NCI-H345 treated with DMSO at 0.1 percent for 48 hours (cell line): ENCODE results near the gene KCNIP4.

Source experiments
- DNase-seq: peaks from one replicate; lab custom pipeline; 2025; ENCODE audit not compliant: unreplicated experiment; lab: John Stamatoyannopoulos, UW

KCNIP4 gene

GRCh38 chr4:21901831-21902230 lies 46.7 kb downstream of the KCNIP4 start:
- no peak for DNase-seq

GRCh38 chr4:21901281-21901680 lies 47.3 kb downstream of the KCNIP4 start:
- no peak for DNase-seq

GRCh38 chr4:21900211-21900610 lies 48.4 kb downstream of the KCNIP4 start:
- DNase-seq = no peak

GRCh38 chr4:21898101-21898500 lies 50.5 kb downstream of the KCNIP4 start:
- DNase-seq = no peak

GRCh38 chr4:21896767-21897166 lies 51.8 kb downstream of the KCNIP4 start:
- no peak for DNase-seq

- DNase-seq = no peak
Observed at GRCh38 chr4:21893136-21893535, 55.4 kb downstream of the KCNIP4 start.

DNA sequence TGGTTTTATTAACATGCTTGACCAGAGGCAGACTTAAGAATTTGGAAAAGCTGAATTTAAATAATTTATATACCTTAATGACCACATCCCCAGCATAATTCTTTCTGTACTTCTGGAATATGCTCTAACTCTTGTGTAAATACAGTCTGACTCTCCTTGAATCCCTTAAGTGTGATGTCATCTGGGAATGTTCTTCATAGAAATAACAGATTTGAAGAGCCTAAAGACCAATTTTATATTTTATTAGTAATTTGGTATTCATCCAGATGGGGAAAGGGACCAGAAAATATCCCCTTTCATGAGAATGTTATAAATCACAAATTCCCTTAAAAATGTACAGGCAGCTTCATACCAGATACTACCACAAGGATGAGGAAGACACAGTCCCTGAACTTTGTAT lies 58.3 kb downstream of the KCNIP4 start:
- no peak for DNase-seq

GRCh38 chr4:21888195-21888976 lies 60.2 kb downstream of the KCNIP4 start:
- no peak for DNase-seq

DNA sequence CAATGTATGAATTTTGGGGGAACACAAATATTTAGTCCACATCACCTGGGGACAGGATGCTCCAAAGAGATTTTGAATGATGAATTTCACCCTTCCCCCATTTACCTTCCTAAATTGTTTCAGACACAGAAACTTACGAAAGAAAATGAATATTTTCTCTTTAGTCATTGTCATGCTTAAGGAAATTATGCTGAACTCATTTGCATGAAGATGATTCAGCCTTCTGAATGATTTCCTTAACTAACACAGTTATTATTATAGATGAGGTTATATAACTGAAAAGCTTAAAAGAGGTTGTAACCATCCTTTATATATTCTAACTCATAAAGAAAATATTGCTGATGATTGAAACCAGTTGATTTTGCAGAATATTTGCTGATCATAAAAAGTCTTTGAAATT lies 61.1 kb downstream of the KCNIP4 start:
- DNase-seq = no peak

DNA sequence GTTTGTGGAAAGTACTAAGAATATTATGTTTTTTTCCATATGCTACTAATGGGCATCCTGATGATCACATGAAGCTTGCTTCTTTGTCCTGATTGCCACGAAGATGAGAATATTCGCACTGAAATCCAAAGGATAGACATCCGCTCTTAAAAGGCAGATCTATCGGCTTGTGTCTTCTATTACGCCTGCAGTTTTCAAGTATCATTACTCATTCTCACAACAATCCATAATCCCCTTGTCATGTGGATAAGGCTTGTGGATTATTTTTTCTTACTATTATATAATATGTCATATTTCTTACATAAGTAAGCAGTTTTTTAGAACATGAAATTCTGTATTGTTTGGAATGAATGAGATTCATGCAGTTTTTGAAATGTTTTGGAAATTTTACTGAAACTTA lies 62.8 kb downstream of the KCNIP4 start:
- no peak for DNase-seq

GRCh38 chr4:21885241-21885640 lies 63.3 kb downstream of the KCNIP4 start:
- DNase-seq = no peak

GRCh38 chr4:21884615-21885014 lies 64.0 kb downstream of the KCNIP4 start:
- no peak for DNase-seq

DNA sequence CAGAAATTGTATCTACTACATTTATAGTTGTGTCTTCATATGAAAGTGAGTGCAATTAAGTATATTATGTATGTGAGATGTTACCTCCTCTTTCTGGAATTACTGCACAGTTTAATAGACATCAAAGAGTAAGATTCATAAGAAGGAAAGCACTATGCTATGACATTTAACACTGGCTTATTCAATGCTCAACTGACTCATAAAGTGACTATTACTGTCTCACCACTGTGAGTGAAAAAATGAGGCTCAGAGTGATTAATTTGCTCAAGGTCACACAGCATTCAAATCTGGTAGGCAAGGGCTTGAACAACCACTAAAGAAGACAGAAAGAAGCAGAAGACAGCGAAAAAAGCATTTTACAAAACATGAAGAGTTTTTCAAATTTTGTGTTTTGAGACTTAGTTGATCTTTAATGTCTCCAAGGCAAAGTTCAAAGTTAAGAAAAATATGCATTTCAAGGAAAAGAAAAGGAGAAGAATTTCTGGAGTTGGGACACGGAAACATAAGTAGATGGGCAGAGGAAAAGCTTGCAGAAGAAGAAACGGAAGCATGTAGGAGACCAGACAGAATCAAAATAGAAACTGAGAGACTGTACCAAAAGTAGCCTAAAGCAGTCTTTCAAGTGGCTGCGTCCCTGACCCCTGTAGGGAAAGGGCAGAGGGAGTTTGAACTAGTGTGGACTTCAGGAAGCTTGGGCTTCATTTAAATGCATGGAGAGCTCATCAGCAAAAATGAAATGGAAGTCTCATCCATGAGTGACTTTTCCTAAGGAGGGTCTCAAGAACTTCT lies 66.3 kb downstream of the KCNIP4 start:
- no peak for DNase-seq

GRCh38 chr4:21879187-21879586 lies 69.4 kb downstream of the KCNIP4 start:
- DNase-seq = no peak

GRCh38 chr4:21876711-21877110 lies 71.9 kb downstream of the KCNIP4 start:
- no peak for DNase-seq

DNA sequence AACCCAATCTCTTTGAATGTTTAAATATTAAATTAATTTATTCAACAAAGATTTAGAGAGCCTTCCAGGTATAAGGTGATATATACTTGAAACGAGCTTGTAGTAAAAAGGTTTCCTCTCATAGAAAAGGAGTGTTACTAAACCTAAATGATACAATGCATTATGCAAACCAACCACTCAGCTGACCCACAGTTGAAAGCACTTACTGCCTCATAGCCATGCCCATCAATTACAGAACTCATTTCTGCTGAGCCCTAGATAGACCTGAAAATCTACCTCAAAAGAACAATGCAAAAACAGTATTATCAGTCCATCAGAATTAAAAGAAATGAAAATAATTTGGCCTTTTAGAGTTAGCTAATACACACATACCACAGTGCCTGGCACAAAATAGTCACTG lies 75.4 kb downstream of the KCNIP4 start:
- DNase-seq = no peak

DNA sequence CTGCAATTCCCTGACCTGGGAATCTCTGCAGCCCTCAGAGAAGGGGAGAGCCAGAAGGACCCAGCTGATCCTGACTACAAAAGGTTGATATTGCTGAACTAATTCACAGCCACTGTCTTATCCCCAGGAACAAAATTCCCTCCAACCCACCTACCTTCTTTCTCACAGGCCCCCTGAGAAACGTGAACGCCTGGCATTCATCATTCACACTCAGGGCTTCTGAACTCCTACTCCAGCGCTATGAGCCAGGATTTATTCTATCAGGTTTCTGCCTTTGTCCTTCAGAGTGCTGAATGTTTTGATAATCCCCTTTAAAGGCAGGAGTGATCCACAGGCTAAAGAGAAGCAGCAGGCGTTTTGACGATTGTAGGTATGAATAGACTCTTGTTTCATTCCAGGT lies 76.5 kb downstream of the KCNIP4 start:
- no peak for DNase-seq

GRCh38 chr4:21869978-21870745 lies 78.4 kb downstream of the KCNIP4 start:
- no peak for DNase-seq

DNA sequence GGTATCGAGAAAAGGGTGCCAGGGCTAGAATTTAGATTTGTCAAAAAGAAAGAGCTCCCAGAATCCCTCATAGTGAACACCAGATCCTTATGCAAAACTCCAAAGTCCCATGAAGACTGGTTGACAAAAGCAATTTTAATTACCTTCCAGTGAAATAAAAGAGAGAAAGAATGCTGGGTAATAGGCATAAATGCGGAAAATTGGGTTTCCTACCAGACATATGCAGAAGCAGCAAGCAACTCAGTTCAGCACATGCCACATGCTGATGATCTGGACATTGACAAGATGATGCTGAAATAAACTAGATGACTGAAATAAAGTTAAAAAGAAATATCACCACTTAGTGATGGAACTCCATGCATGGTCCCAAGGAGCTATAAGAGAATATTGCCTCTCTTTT lies 83.9 kb downstream of the KCNIP4 start:
- no peak for DNase-seq

DNA sequence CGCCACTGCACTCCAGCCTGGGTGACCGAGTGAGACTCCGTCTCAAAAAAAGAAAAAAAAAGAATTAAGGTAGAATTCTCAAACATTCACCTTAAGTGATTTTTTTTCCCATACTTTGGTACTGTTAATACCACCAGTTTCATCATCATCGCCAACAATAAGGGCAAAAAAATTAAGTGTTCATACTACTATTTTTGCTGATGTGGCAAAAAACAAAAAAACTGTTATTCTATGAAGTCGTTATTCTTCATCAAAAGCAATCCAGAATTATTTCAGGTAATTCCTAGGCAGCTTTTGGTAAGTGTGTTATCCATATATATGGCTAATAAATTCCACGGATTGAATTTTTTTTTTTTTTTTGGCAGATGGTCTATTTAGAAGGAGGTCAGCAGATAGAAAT lies 85.7 kb downstream of the KCNIP4 start:
- DNase-seq = no peak

DNA sequence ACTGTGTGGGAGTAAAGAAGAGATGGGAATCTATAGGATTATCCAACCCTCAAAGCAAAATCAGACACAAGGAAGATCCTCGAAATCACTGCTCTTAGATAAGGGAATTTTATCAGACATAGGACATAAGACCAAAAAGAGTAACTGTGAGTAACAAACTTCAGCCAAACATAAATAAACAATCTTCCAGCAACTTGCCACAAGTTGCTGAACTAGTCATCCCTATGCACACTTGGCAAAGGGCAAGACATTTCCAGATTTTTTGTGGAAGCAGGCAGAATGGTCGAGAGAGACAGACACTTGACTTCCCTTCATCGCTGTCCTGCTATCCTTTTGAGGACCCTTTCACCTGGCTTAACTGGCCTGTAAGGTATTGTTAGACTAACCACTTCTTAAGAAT lies 89.6 kb downstream of the KCNIP4 start:
- no peak for DNase-seq

GRCh38 chr4:21856754-21857153 lies 91.8 kb downstream of the KCNIP4 start:
- no peak for DNase-seq
